ENCODE data around the gene SLCO2B1. TPM values are rescaled to one million over a fixed set of nuclear protein-coding genes. Genes with fewer than 3 reads are reported as not detected.

The SLCO2B1 gene
- total RNA-seq, 1 donor from 2014 or later: 0.54 TPM

DNA sequence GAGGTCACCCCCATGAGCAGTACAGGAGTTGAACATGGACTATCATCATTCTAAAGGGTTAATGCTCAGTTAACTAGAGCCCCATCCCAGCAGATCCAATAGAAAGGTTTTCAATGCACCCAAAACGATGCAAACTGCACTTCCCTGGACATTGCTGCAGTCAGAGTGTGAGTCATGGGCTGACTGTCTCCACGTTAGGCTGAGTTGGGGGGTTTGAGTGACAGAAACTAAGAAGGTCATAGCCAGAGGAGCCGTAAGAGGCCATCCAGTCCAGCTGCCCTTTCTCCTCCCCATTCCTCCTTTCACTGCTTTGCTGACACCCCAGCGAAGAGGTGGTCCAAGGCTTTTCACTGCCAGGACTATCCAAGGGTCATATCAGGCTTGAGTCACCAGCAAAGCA, 43.7 kb upstream of the SLCO2B1 start:
- TF ChIP-seq, protein P1, sequence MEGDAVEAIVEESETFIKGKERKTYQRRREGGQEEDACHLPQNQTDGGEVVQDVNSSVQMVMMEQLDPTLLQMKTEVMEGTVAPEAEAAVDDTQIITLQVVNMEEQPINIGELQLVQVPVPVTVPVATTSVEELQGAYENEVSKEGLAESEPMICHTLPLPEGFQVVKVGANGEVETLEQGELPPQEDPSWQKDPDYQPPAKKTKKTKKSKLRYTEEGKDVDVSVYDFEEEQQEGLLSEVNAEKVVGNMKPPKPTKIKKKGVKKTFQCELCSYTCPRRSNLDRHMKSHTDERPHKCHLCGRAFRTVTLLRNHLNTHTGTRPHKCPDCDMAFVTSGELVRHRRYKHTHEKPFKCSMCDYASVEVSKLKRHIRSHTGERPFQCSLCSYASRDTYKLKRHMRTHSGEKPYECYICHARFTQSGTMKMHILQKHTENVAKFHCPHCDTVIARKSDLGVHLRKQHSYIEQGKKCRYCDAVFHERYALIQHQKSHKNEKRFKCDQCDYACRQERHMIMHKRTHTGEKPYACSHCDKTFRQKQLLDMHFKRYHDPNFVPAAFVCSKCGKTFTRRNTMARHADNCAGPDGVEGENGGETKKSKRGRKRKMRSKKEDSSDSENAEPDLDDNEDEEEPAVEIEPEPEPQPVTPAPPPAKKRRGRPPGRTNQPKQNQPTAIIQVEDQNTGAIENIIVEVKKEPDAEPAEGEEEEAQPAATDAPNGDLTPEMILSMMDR (IDR thresholded peaks at IDR 0.05): no peak
- H3K27me3 Mint-ChIP-seq (ENCODE audit: unreplicated experiment): peaks cover 7% of the 10 kb centered on the region
- no peak for DNase-seq (ENCODE audit: extremely low spot score, unreplicated experiment)
- H3K36me3 Mint-ChIP-seq (ENCODE audit: unreplicated experiment): no peaks in the 10 kb centered on the region
- H3K4me3 Mint-ChIP-seq (ENCODE audit: unreplicated experiment): no peak overlapping the region
- no peak overlapping the region for H3K27ac Mint-ChIP-seq (ENCODE audit: unreplicated experiment)
- peaks cover 6% of the 10 kb centered on the region for H3K4me1 Mint-ChIP-seq (ENCODE audit: unreplicated experiment)
- peaks cover 12% of the 10 kb centered on the region for H3K9me3 Mint-ChIP-seq (ENCODE audit: unreplicated experiment)

GRCh38 chr11:75112200-75112599, 38.7 kb upstream of the SLCO2B1 start:
- H3K27me3 Mint-ChIP-seq (ENCODE audit: unreplicated experiment): peaks cover 9% of the 10 kb centered on the region
- DNase-seq (ENCODE audit: extremely low spot score, unreplicated experiment): no peak
- H3K27ac Mint-ChIP-seq (ENCODE audit: unreplicated experiment): no peak overlapping the region
- H3K36me3 Mint-ChIP-seq (ENCODE audit: unreplicated experiment): no peaks in the 10 kb centered on the region
- TF ChIP-seq, protein P1 (IDR thresholded peaks at IDR 0.05): no peak
- H3K4me3 Mint-ChIP-seq (ENCODE audit: unreplicated experiment): no peak overlapping the region
- H3K9me3 Mint-ChIP-seq (ENCODE audit: unreplicated experiment): peaks cover 13% of the 10 kb centered on the region
- H3K4me1 Mint-ChIP-seq (ENCODE audit: unreplicated experiment): no peaks in the 10 kb centered on the region

DNA sequence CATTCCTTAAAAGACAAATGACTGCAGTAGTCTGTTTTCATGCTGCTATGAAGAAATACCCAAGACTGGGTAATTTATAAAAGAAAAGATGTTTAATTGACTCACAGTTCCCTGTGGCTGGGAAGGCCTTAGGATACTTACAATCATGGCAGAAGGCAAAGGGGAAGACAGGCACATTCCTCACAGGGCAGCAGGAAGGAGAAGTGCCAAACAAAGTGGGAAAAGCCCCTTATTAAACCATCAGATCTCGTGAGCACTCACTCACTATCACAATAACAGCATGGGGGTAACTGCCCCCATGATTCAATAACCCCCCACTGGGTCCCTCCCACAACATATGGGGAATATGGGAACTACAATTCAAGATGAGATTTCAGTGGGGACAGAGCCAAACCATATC, 37.9 kb upstream of the SLCO2B1 start:
- TF ChIP-seq, protein P1 (IDR thresholded peaks at IDR 0.05): no peak
- H3K27ac Mint-ChIP-seq (ENCODE audit: unreplicated experiment): no peak overlapping the region
- H3K4me3 Mint-ChIP-seq (ENCODE audit: unreplicated experiment): no peak overlapping the region
- DNase-seq (ENCODE audit: extremely low spot score, unreplicated experiment): no peak
- H3K27me3 Mint-ChIP-seq (ENCODE audit: unreplicated experiment): peaks cover 14% of the 10 kb centered on the region
- H3K36me3 Mint-ChIP-seq (ENCODE audit: unreplicated experiment): no peaks in the 10 kb centered on the region
- no peaks in the 10 kb centered on the region for H3K4me1 Mint-ChIP-seq (ENCODE audit: unreplicated experiment)
- H3K9me3 Mint-ChIP-seq (ENCODE audit: unreplicated experiment): peaks cover 13% of the 10 kb centered on the region

GRCh38 chr11:75114465-75114864, 36.4 kb upstream of the SLCO2B1 start:
- TF ChIP-seq, protein P1 (IDR thresholded peaks at IDR 0.05): no peak
- DNase-seq (ENCODE audit: extremely low spot score, unreplicated experiment): no peak
- Mint-ChIP-seq H3K27me3 (ENCODE audit: unreplicated experiment) (peaks cover 14% of the 10 kb centered on the region), H3K4me1 (ENCODE audit: unreplicated experiment) (no peaks in the 10 kb centered on the region), H3K36me3 (ENCODE audit: unreplicated experiment) (no peaks in the 10 kb centered on the region), H3K9me3 (ENCODE audit: unreplicated experiment) (peaks cover 16% of the 10 kb centered on the region), H3K4me3 (ENCODE audit: unreplicated experiment) (no peak overlapping the region), H3K27ac (ENCODE audit: unreplicated experiment) (no peak overlapping the region)

GRCh38 chr11:75118577-75118976, 32.3 kb upstream of the SLCO2B1 start:
- peaks cover 19% of the 10 kb centered on the region for H3K27me3 Mint-ChIP-seq (ENCODE audit: unreplicated experiment)
- H3K36me3 Mint-ChIP-seq (ENCODE audit: unreplicated experiment): no peaks in the 10 kb centered on the region
- no peak overlapping the region for H3K4me3 Mint-ChIP-seq (ENCODE audit: unreplicated experiment)
- TF ChIP-seq, protein P1 (IDR thresholded peaks at IDR 0.05): no peak
- peaks cover 12% of the 10 kb centered on the region for H3K9me3 Mint-ChIP-seq (ENCODE audit: unreplicated experiment)
- no peak for DNase-seq (ENCODE audit: extremely low spot score, unreplicated experiment)
- no peak overlapping the region for H3K27ac Mint-ChIP-seq (ENCODE audit: unreplicated experiment)
- no peaks in the 10 kb centered on the region for H3K4me1 Mint-ChIP-seq (ENCODE audit: unreplicated experiment)
